ENCODE measurements around the gene C11orf54. TPM values are rescaled to one million over a fixed set of nuclear protein-coding genes. Genes with fewer than 3 reads are reported as not detected.

The C11orf54 gene
- total and polyA plus RNA-seq, 10 of the 15 experiments (the other 5 are each of a cell fraction or from before 2014, with no cell fraction given), result 15.1 to 32.3 (median 26.8) TPM

DNA sequence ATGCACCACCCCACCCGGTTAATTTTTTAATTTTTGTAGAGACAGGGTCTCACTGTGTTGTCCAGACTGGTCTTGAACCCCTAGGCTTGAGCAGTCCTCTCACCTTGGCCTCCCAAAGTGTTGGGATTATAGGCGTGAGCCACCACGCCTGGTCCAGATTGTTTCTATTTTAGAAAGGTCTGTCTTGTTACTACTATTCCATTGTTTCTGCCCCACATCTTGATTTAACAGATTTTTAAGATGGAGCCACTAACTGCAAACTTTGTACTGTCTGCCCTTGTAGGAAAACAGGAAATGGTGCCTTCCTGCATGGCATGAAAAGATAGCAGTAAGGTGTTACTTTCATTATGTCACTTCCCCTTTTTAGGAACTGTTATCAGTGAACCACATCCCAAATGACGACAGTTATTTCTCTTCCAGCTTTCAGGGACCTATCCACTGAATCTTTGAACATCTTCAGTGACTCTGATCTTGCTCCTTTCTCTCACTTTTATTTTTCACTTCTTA, 23.4 kb upstream of the C11orf54 start (continued):
- TF ChIP-seq EGR1 (IDR thresholded peaks at IDR 0.05; ENCODE audit: borderline replicate concordance in 1 of 2, low read depth in 2 of 2, low read length in 2 of 2), result no peak
- peak in 1 of 2 experiments; percentile 53; a peak in 1 of 4 replicates for TF ChIP-seq ETV6 (conservative IDR thresholded peaks at IDR 0.05 in 1 of 2, IDR thresholded peaks at IDR 0.05 in 1 of 2; ENCODE audit: borderline replicate concordance in 1 of 2, low read depth in 1 of 2)
- TF ChIP-seq PAX8 (IDR thresholded peaks at IDR 0.05), result no peak
- TF ChIP-seq POLR2A (IDR thresholded peaks at IDR 0.05; ENCODE audit: low read depth, low read length), result no peak
- TF ChIP-seq CREM (IDR thresholded peaks at IDR 0.05; ENCODE audit: low read depth), result peak; percentile 81
- TF ChIP-seq FOS (IDR thresholded peaks at IDR 0.05; ENCODE audit: borderline replicate concordance, extremely low read depth, insufficient read length), result no peak
- TF ChIP-seq NRF1 (conservative IDR thresholded peaks at IDR 0.05; ENCODE audit: low read depth, low read length), result no peak
- TF ChIP-seq RUNX3 (IDR thresholded peaks at IDR 0.05; ENCODE audit: low read length), result peak; percentile 52
- peak; percentile 81 for TF ChIP-seq CREB1 (IDR thresholded peaks at IDR 0.05; ENCODE audit: low read depth)
- TF ChIP-seq, protein P1, sequence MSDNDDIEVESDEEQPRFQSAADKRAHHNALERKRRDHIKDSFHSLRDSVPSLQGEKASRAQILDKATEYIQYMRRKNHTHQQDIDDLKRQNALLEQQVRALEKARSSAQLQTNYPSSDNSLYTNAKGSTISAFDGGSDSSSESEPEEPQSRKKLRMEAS (IDR thresholded peaks at IDR 0.05; ENCODE audit: low read depth, low read length), result no peak
- TF ChIP-seq YY1 (IDR thresholded peaks at IDR 0.05; ENCODE audit: low read depth, low read length), result peak; percentile 47; the same call in 1 of the 2 replicates
- TF ChIP-seq, protein P2, sequence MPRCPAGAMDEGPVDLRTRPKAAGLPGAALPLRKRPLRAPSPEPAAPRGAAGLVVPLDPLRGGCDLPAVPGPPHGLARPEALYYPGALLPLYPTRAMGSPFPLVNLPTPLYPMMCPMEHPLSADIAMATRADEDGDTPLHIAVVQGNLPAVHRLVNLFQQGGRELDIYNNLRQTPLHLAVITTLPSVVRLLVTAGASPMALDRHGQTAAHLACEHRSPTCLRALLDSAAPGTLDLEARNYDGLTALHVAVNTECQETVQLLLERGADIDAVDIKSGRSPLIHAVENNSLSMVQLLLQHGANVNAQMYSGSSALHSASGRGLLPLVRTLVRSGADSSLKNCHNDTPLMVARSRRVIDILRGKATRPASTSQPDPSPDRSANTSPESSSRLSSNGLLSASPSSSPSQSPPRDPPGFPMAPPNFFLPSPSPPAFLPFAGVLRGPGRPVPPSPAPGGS (IDR thresholded peaks at IDR 0.05; ENCODE audit: borderline replicate concordance, insufficient read depth, low read depth, low read length, poor library complexity, severe bottlenecking), result no peak
- TF ChIP-seq NFYA (IDR thresholded peaks at IDR 0.05; ENCODE audit: borderline replicate concordance, low read depth, low read length), result no peak
- peak; percentile 31; the same call in 1 of the 3 replicates for TF ChIP-seq POU2F2 (IDR thresholded peaks at IDR 0.05; ENCODE audit: borderline replicate concordance, low read depth, low read length)
- TF ChIP-seq ZBED1 (IDR thresholded peaks at IDR 0.05; ENCODE audit: borderline replicate concordance), result no peak
- TF ChIP-seq, protein P3, sequence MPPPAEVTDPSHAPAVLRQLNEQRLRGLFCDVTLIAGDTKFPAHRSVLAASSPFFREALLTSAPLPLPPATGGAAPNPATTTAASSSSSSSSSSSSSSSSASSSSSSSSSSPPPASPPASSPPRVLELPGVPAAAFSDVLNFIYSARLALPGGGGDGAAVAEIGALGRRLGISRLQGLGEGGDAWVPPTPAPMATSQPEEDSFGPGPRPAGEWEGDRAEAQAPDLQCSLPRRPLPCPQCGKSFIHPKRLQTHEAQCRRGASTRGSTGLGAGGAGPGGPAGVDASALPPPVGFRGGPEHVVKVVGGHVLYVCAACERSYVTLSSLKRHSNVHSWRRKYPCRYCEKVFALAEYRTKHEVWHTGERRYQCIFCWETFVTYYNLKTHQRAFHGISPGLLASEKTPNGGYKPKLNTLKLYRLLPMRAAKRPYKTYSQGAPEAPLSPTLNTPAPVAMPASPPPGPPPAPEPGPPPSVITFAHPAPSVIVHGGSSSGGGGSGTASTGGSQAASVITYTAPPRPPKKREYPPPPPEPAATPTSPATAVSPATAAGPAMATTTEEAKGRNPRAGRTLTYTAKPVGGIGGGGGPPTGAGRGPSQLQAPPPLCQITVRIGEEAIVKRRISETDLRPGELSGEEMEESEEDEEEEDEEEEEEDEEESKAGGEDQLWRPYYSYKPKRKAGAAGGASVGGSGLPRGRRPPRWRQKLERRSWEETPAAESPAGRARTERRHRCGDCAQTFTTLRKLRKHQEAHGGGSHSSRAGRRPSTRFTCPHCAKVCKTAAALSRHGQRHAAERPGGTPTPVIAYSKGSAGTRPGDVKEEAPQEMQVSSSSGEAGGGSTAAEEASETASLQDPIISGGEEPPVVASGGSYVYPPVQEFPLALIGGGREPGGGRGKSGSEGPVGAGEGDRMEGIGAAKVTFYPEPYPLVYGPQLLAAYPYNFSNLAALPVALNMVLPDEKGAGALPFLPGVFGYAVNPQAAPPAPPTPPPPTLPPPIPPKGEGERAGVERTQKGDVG (CRISPR knock-in tag; IDR thresholded peaks at IDR 0.05), result no peak
- peak in 1 of 2 experiments; percentile 46; a peak in 1 of 4 replicates for TF ChIP-seq BHLHE40 (IDR thresholded peaks at IDR 0.05; ENCODE audit: borderline replicate concordance in 1 of 2, low read depth in 2 of 2, low read length in 1 of 2)
- TF ChIP-seq, protein P4, sequence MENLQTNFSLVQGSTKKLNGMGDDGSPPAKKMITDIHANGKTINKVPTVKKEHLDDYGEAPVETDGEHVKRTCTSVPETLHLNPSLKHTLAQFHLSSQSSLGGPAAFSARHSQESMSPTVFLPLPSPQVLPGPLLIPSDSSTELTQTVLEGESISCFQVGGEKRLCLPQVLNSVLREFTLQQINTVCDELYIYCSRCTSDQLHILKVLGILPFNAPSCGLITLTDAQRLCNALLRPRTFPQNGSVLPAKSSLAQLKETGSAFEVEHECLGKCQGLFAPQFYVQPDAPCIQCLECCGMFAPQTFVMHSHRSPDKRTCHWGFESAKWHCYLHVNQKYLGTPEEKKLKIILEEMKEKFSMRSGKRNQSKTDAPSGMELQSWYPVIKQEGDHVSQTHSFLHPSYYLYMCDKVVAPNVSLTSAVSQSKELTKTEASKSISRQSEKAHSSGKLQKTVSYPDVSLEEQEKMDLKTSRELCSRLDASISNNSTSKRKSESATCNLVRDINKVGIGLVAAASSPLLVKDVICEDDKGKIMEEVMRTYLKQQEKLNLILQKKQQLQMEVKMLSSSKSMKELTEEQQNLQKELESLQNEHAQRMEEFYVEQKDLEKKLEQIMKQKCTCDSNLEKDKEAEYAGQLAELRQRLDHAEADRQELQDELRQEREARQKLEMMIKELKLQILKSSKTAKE (IDR thresholded peaks at IDR 0.05; ENCODE audit: low read depth, poor library complexity, severe bottlenecking), result peak; percentile 68
- no peak for TF ChIP-seq BRCA1 (IDR thresholded peaks at IDR 0.05; ENCODE audit: low read depth, low read length)
- TF ChIP-seq ASH2L (IDR thresholded peaks at IDR 0.05; ENCODE audit: borderline replicate concordance, low read depth), result no peak
- no peak for TF ChIP-seq FOXK2 (IDR thresholded peaks at IDR 0.05)
- peak; percentile 64; the same call in 1 of the 2 replicates for TF ChIP-seq BMI1 (IDR thresholded peaks at IDR 0.05; ENCODE audit: borderline replicate concordance)
- TF ChIP-seq SMARCA5 (IDR thresholded peaks at IDR 0.05), result peak; percentile 16; the same call in 1 of the 2 replicates
